Skin of body (tissue), 2 donors: ENCODE measurements around the gene MICB. TPM values are rescaled to one million over a fixed set of nuclear protein-coding genes. Genes with fewer than 3 reads are reported as not detected.
A peak's percentile ranks its signal among the peaks of the same experiment; 100 is the strongest.
"Not testable (repeated sequence)": the region's sequence is repeated elsewhere in the genome, so short reads cannot be mapped to it uniquely, and the experiment has no call there.

Experiments
- DNase-seq: peaks from one replicate; lab custom pipeline; 2025; lab: John Stamatoyannopoulos, UW
- total RNA-seq: library from RNA; depleted of rRNA; stranded (reverse); fragments of >200 nt; gene quantifications from one replicate; pipeline ENCODE4 v1.2.3, GENCODE V29; 2014

The MICB gene
- total RNA-seq, 1 donor from 2014 or later = 1.2 TPM

DNA sequence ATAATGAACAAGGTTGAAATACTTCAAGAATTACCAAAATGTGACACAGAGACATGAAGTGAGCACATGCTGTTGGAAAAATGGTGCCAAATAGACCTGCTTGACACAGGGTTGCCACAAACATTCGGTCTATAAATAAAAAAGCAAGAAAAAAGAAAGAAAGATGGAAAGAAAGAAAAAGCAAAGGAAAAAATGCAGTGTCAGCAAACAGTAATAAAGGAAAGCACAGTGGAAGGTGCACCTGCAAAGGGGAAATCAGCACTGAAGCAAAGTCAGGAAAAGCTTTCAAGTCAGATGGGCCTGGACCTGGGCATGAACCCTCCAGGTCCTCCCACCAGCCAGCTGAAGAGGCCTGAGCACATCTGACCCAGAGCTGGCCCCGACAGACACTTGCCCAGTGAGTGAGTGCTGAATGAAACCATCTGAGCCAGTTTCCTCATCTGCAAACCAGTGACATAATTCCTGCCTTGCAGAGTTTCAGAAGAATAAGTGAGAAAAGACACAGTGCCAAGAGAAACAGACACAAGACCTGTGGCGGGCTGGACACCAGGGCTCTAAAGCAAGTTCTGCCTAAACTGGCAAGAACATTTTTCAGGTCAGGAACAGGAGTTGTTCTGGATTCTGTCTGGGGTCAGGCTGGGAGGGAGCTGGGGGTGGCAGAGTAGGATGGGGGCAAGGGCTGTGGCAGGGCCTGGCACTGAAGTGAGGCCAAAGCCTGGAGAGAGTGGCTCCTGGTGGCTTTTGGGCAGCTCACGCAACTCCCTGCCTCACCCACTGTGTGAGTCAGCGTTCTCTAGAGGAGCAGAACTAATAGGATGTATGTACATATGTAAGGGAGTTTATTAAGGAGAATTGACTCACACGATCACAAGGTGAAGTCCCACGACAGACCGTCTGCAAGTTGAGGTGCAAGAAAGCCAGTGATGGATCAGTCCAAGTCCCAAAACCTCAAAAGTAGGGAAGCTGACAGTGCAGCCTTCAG, 23.9 kb upstream of the MICB start:
- no peak for DNase-seq

DNA sequence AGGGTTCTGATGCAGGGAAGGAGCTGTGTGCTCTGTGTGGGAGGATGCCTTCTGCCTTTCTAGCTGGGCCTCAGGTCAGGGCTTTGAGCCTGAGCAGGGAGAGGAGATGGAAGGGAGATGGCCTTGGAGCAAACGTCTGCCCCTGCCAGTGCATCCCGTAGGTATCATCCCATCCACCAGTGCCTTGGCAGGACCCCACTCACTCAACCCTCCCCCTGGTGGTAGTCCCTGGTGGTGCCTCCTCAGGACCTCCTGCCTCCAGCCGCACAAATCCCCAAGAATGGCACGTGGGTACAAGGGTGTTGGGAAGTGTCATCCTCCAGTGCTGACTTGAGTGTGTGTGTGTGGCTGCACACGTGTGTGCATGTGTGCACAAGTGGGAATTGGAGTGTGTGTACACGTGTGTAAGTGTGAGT, 23.1 kb upstream of the MICB start:
- DNase-seq = no peak

DNA sequence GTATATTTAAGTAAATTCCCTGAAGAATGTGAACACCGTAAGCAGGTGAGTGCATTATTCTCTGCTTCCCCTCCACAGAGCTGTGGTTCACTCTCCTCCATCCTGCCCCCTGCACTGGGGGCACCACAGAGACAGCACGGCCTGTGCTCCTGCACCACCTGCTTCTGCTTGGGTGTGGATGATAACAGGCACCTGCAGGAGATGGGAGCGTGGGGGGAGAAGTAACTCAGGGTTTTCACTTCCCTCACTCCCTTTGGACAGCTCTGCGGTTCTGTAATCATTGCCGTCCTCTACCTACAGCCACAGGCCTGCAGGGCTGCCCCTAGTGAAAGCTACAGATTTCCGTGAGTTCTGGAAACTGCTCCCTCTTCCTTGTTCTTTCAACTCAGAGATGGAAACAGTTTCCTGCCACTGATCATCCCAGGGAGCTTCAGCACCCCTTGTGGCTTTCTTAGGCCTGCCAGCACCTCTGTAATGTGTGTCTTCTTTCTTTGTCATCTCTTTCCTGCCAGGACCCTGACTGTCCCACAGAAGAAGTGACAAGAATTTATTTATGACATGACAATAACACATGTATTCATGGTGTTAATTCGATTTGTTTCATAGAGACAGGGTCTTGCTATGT, 21.3 kb upstream of the MICB start:
- DNase-seq = no peak

DNA sequence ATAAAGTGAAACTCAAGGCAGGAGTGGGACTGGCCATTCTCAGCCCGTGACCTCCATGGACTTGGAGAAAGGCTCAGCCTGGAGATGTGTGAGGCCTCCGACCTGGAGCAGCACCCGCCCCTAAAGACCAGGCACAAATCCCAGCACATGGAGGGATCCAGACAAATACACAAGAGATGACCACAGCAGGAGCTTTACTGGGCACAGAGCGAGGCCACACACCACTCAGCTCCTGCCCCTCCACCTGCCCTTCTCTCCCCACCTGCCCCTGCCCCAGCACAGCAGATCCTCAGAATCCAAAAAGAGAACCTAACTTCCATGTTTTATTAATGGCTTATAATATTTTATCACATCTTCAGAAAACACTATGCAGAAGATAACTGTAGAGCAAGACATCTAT, 20.4 kb upstream of the MICB start:
- DNase-seq = no peak

DNA sequence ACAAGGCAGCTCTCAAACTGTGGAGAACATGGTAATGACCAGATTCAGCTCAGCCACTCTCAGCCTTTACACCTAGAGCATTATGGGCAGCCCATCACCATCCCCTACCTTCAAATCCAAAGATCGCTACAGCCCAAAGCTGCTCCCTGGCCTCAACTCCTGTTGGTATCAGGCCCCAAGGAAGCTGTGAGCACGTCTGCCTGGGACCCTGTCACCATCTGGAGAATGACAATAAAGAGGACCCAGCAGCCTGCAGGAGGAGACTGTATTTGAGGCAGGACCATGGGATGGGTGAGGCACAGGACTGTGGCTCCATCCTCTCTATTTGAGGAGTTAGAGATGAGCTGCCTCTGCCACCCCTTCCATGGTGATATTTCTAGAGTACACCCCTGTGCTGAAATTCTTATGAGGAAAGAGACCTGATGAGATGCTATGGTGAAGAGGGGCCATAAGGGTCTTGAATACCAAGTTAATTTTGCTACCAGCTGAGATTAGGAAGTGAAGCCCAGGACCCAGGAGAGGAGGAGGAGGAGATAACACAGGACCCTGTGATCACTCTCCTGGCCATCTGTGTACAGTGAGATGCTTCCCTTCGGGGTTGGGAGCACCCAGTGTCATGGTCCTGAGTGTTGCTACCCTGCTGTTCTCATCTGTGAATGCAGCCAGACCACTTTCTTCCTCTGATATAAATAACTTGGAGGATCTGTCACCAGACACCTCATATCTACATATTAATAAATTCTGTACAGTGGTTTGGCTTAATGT, 19.6 kb upstream of the MICB start:
- no peak for DNase-seq

DNA sequence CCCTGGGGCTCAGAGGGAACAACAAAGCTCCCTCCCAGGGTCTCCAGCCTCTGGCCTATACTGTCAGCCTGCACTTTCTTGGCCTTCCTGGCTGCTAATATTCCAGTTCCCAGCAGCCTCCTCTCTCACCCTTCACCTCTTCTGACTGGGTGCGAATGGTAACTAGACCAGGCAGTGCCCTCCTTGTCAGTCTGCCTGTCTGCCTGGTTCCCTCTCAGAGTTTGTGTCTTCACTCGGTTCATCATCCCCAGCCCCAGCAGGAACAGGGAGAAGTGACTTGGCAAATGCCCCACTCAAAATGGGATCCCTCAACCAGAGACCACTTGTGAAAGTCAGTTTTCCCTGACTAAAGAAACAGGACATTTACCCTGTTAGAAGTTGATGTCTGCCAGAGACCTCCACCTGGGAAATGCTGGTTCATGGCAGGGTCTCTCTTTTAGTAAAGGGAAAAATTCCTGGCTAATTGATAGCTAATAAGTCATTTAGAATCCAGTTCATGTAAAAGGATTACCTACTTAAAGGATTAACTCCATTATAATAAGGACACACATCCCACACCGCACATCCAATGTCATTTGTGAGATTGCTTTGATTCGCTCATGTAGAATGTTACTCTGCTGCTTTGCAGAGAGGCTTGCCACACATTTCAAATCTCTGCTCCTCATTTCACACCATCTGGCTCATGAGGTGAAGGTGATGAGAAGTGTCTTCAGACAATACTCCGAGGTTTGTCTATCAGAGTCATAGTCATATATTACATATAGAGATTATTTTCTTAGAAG, 18.6 kb upstream of the MICB start:
- no peak for DNase-seq

DNA sequence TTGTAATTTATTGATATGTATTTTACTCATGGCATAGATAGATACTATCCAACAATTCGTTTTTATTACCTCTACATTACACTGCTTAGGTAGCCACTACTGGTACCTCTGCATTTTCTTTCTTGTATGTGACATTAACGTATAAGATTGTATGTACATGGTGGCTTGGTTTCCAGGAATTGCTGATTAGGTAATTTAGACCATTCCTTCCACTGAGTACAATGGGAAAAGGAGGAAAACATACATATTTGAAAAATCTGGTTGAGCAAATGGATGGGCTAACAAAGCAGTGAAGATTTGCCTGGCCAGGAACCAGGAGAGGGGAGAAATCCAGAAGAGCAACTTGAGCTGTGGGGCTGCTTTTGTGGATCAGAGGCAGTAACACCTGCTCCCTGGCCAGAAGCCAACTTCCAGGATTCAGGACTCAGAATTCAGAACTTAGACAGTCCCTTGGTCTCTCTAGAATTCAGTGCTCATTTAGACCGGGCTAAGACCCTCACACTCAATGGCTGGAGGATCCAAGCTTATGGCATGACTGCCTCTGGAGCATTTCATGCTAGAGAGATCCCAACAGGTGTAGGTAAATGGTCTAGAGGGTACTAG, 17.9 kb upstream of the MICB start:
- no peak for DNase-seq

DNA sequence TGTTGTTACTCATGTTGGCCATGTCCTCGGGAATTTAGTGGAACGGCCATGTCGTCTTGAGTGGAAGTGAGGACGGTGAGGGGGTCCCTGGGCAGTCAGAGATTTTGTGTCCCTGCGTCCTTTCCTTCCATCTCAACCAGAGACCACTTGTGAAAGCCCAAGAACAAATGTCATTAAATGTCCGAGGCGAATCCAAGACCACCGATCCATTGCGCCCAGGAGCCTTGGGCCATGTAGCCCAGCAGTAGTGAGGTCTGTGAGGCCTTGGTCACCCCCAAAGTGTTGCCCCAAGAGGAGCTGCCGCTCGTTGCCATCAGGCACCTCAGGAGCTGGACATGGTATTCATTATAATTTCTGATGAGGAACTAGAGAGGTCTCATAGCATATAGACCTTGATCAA, 17.4 kb upstream of the MICB start:
- DNase-seq = no peak

DNA sequence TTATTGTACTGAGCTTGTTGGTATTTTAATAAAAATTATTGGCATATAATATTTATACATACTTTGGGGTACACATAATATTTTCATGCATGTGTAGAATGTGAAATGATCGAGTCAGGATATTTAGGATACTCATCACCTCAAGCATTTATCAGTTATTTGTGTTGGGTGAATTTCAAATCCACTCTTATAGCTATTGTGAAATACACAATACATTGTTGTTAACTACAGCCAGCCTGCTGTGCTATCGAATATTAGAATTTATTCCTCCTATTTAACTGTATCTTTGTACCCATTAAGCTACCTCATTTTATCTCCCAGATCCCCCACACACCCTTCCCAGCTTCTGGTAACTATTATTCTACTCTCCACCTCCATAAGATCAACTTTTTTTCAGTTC, 14.6 kb upstream of the MICB start:
- no peak for DNase-seq

DNA sequence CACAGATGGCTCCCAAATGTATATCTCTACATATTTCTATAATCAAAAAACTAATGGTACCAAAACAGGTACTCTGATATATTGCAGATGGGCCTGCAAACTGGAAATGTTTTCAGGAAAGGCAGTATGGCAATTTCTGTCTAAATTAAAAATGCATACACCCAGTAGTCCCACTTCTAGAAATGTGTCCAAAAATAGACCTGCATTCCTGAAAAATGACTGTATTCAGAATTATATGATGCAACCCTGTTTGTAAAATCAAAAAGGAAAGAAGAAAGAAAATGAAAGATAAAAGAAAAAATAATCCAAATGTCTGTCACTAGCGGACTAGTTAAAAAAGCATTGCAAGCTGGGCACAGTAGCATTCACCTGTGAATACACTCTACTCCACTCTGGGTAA, 12.9 kb upstream of the MICB start:
- no peak for DNase-seq

DNA sequence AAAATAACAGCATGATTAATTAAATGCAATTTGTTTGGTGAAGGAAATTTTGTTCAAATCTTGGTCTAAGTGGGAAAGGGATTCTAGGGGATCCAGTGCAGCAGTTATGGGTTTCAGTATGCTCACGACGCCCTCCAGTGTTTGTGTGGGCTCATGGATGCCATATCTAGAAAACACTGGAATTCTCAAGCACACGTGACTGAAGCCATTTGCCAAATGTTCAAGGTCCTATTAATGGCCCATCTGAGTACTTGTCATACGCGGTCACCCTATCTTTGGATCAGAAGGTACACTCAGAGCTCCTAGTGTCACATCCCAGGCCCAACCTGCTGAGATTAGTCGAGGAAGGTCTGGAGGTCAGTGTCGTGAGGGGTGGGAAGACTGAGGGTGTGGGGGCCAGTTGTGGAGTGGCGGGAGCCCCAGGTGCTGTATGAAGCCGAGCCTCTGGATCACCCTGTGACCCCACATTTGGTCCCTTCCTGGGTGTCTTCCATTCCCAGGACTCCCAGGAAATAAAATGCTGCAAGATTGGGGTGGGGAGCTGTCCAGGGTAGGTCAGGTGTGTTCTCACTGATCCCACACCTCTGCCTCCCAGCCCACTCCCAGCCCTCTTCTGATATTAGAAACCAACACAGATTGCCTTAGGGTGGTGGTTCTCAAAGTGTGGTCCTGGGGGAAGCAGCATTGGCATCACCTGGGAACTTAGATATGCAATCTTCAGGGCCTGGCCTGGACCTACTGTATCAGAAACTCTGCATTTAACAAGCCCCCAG, 11.7 kb upstream of the MICB start:
- DNase-seq = not testable (repeated sequence)

DNA sequence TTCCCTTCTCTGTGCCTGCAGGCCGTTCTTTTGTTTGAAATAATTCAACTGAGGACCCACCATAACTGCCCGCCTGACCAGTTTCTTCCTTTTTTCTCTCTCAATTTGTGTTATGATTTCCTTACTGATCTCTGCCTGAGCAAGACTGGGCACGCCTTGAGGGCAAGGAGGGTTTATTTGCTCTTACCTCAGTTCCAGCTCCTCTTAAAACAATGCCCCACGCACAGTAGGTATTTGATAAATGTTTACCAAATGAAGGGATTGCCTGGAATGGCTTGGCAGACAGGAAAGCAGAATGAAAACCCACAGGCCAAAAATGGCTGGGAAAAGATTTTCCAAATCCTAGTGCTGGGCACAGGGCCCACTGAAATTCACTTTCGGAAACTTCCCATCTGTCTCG, 10.3 kb upstream of the MICB start:
- not testable (repeated sequence) for DNase-seq

DNA sequence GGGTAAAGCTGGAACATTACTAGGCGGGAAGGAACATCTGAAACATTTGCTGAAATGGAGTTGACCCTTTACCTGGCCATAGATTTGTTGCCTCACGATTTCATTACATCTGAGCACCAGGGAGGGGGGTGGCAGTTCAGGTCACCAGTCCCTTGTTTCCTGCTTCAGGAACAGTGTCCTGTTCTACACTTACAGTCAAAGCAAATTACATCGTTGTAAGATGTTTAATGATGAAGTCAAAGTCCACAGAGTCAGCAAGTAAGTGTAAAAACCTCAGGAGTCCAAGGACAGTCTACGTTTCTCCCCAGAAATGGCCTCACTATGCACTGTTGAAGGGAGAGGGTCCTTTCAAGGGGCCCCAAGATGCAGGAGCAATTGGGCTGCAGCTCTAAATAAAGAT, 8.9 kb upstream of the MICB start:
- DNase-seq = no peak

DNA sequence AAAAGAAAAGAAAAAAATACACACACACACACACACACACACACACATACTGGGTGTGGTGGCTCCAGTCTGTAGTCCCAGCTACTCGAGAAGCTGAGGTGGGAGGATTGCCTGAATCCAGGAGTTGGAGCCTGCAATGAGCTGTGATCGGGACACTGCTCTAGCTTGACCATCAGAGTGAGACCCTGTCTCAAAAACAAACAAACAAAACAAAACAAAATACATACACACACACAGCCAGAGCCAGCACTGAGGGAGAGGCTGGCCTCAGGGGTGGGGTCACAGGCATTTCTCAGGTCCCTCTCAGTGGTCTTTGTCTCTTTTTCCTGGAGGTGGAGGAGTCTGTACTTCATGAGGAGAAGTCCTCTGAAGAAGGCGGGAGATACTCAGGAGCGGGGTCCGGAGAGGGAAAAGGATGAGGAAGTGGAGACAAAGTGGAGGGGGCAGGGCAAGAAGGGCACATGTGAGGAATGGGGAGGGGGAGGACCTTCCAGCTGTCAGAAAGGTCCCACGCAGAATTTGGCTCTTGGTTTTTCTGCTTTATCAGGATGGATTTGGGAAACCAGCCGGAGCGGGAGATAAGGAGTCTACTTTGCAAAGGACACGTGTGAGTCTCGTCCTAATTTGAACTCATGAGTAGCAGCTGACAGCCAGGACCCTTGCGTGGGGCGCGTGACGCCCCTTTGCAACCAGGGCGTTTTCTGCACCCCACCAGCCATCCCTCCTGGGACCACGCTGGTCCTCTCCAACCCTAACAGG, 7.7 kb upstream of the MICB start:
- no peak for DNase-seq

DNA sequence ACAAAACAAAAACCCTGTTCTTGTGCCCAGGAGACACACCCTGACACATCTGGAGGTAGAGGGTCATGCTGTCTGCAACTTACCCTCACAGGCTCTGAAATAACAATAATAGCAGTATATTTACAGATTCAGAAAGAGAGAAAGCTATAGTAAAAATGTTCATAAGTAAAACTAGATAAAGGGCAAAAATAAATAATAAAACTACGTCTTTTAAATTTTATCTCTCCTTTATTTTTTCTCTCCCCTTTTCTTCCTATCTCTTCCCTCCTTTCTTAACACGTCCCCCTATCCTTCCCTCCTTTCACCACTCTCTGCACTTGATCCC, 4.4 kb upstream of the MICB start:
- not testable (repeated sequence) for DNase-seq

DNA sequence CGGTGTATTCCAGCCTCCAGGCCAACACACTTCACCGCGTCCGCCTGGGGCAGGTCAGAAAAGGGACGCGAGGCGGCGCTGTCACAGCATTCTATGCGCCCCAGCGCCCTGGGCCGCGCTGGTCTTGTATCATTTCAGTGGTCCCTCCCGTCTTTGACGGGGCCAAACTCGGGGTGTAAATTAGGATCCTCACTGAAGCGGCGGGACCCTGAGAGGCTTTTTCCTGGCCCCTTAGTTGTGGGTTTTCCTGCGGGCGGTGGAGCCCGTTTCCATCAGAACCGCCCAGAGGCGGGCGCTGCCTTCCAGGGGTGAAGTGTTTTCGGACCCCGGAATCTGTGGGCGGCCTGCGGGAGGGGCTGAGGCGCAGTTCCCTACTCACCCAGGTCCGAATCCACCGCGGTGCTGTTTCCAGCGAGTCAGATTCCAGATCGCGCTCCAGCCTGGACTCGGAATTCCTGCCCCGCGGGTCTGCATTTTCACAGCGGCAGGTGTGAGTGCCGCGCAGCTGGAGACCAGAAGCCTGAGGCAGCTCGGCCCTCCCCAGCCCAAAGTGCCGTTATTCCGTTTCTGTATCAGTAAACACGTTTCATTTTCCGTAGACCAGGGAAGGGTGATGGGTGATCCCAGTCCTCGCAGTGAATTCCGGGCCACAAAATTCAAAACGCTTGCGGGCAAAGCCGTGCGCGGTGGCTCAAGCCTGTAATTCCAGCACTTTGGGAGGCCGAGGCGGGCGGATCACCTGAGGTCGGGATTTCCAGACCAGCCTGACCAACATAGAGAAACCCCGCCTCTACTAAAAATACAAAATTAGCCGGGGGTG, 3.9 kb upstream of the MICB start:
- DNase-seq = peak; percentile 5

DNA sequence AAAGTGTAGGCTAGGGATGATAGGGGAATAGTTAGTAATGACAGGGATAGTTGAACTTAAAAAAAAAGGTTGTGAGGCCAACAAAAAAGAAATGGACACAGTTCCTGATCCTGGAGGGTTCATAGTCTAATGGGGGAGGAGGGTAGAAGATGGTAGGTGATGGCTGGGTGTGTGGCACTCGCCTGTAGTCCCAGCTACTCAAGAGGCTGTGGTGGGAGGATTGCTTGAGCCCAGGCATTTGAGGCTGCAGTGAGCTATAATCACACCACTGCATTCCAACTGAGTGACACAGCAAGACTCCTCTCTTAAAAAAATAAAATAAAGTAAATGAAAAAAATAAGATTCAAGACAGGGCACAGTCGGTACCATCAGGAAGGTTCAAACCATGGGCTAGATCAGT, 2.4 kb upstream of the MICB start:
- DNase-seq = no peak

DNA sequence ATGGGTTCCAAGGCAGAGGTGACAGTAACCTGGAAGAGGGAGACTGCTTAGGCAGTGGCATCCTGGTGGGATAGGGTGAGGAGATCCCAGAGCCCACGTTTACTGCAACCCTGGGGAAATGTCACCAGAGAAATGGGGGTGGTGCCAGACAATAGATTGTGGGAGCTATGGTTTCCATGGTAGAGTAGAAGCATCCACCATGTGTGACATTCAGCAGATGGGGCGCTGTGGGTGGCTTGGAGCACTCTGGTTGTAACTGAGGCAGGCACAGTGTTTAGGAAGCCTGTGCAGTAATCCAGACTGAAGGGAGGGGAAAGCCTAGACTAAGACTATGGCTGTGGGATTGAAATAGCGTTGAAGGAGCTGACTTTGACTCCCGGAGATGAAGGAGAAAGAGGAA, 1.1 kb upstream of the MICB start:
- DNase-seq = not testable (repeated sequence)

DNA sequence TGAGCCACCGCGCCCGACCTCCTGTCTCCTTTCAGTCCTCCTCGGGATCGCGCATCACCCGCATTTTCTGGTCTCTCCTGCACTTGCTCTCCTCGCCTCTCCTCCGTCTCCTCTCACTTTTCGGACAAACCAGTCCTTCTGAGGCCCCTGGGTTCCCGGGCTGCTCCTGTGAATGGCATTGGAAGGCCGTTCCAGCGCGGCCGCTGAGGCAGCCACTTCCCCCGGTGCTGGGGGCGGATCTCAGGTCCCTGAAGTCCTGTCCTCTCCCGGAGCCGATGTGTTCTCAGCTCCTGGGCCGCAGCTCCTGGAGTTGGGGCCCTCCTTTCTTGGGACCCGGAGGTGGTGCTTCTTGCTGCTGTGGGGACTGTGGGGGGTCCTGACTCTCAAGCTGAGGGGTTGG, 803 bp downstream of the MICB start:
- no peak for DNase-seq
